IMR-90 (cell line): ENCODE data around the gene SDCCAG8.

ENCODE experiments used
- CEBPB ChIP-seq: IDR thresholded peaks from 2 replicates; pipeline ENCODE4 v1.6.1; 2012; ENCODE audit warnings: low read depth, low read length, improper control_type of control experiment
- CTCF ChIP-seq: conservative IDR thresholded peaks from 2 replicates; pipeline ENCODE4 v1.5.1; 2012; ENCODE audit warnings: mild to moderate bottlenecking, low read depth, low read length, improper control_type of control experiment
- RAD21 ChIP-seq: IDR thresholded peaks from 2 replicates; pipeline ENCODE4 v1.6.1; 2012; ENCODE audit warnings: low read length, improper control_type of control experiment

DNA sequence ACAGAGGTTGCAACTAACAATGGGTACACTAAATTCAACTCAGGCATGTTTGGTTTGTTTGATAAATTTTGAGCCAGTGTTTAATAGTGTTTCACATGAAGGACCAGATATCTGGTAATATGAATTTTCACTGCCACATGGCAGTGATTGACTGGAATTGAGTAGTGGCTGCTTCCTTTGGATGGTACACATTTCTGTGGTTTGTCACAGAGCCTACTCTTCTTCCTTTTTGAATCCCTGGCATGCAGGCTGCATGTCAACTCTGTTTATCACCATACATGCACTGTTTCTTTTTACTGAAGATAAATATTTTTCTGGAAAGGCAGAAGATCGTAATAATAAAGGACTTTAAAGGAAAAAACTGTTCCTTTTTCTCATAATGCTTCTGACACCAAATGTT is 35.5 kb downstream of the SDCCAG8 start:
- TF ChIP-seq CEBPB (no peak), CTCF (no peak), RAD21 (no peak)
